ENCODE measurements around the gene RWDD3. TPM values are rescaled to one million over a fixed set of nuclear protein-coding genes. Genes with fewer than 3 reads are reported as not detected.

RWDD3 gene
- total RNA-seq, 4 donors from 2014 or later: 8.7 to 10.1 (median 9.5) TPM

DNA sequence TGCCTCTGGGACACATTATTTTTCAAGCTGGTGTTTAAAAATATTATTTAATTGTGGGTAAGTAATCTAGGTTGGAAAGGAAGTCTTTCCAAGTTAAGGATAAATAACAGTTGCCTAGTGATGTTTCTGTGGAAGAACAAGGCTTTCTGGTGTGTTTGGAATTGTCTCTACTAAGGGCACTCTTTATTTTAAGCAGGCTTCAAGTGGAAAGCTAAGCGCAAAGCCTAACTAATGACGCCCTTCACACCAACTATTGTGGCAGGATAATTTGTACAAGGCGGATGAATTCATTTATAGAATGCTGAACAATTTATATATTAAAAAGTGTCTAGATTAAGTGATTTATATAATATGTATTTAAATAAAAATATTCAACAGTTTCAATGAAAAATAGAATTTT is 25.1 kb upstream of the RWDD3 start:
- ATAC-seq: no peak
- Histone ChIP-seq H3K27me3 (no peaks in the 10 kb centered on the region), H3K4me1 (no peaks in the 10 kb centered on the region), H3K9me3 (no peaks in the 10 kb centered on the region), H3K36me3 (no peaks in the 10 kb centered on the region), H3K4me3 (no peak overlapping the region), H3K27ac (no peak overlapping the region)
- TF ChIP-seq CTCF (IDR thresholded peaks at IDR 0.05) (no peak), POLR2AphosphoS5 (IDR thresholded peaks at IDR 0.05) (no peak), EP300 (IDR thresholded peaks at IDR 0.05) (no peak), POLR2A (IDR thresholded peaks at IDR 0.05) (no peak)
- 62 to 94% methylated on average over 3 of the region's 3 CpGs for WGBS, 2 donors (ENCODE audit: low coverage in 1 of 2)

- ATAC-seq: no peak
- no peak overlapping the region for H3K27ac ChIP-seq
These were observed 24.7 kb upstream of the RWDD3 start for GRCh38 chr1:95209291-95209690.

GRCh38 chr1:95216292-95216990 is 17.6 kb upstream of the RWDD3 start:
- H3K27me3 ChIP-seq: no peaks in the 10 kb centered on the region
- H3K27ac ChIP-seq: no peak overlapping the region
- TF ChIP-seq CTCF (IDR thresholded peaks at IDR 0.05): no peak
- TF ChIP-seq EP300 (IDR thresholded peaks at IDR 0.05): no peak
- no peak for TF ChIP-seq POLR2A (IDR thresholded peaks at IDR 0.05)
- no peak for TF ChIP-seq POLR2AphosphoS5 (IDR thresholded peaks at IDR 0.05)
- WGBS, 2 donors (ENCODE audit: low coverage in 1 of 2): 94% methylated on average over 5 of the region's 14 CpGs; no CpG with 5 or more reads in 1 of the 2 donors
- ATAC-seq: no peak
- no peak overlapping the region for H3K4me3 ChIP-seq
- H3K9me3 ChIP-seq: no peaks in the 10 kb centered on the region
- H3K4me1 ChIP-seq: no peaks in the 10 kb centered on the region
- H3K36me3 ChIP-seq: peaks cover 0 to 4% of the 10 kb centered on the region in 2 donors

More at GRCh38 chr1:95209291-95209690, 24.7 kb upstream of the RWDD3 start:
- H3K36me3 ChIP-seq: no peaks in the 10 kb centered on the region
- no peaks in the 10 kb centered on the region for H3K9me3 ChIP-seq
- no peak for TF ChIP-seq CTCF (IDR thresholded peaks at IDR 0.05)
- TF ChIP-seq EP300 (IDR thresholded peaks at IDR 0.05): no peak
- TF ChIP-seq POLR2A (IDR thresholded peaks at IDR 0.05): no peak
- no peak for TF ChIP-seq POLR2AphosphoS5 (IDR thresholded peaks at IDR 0.05)
- no peak overlapping the region for H3K4me3 ChIP-seq
- H3K27me3 ChIP-seq: no peaks in the 10 kb centered on the region
- H3K4me1 ChIP-seq: no peaks in the 10 kb centered on the region

DNA sequence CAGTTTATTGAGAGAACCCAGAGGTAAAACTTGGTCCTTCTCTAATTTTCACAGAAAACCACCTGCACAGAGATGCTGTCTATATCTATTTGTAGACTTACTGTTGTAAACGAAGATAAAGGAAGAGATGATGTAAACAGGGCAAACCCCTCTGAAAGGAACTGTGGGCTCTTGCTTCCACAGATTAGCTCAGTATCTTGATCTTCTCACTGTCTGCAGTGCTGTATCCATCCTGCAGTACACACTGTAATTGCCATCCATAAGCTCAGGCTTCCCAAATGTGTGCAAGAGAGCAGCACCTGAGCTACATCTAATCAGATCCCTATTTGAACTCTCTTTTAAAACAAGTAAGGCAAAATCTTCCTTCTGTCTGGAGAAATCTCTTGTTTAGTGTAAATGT is 16.6 kb upstream of the RWDD3 start:
- Histone ChIP-seq H3K9me3 (no peaks in the 10 kb centered on the region), H3K27ac (no peak overlapping the region), H3K4me3 (no peak overlapping the region), H3K4me1 (no peaks in the 10 kb centered on the region), H3K27me3 (no peaks in the 10 kb centered on the region), H3K36me3 (peaks cover 0 to 4% of the 10 kb centered on the region in 2 donors)
- no peak for ATAC-seq
- 73 to 82% methylated on average over 1 of the region's 1 CpG for WGBS, 2 donors (ENCODE audit: low coverage in 1 of 2)
- no peak for TF ChIP-seq POLR2AphosphoS5 (IDR thresholded peaks at IDR 0.05)
- no peak for TF ChIP-seq EP300 (IDR thresholded peaks at IDR 0.05)
- no peak for TF ChIP-seq CTCF (IDR thresholded peaks at IDR 0.05)
- TF ChIP-seq POLR2A (IDR thresholded peaks at IDR 0.05): no peak

DNA sequence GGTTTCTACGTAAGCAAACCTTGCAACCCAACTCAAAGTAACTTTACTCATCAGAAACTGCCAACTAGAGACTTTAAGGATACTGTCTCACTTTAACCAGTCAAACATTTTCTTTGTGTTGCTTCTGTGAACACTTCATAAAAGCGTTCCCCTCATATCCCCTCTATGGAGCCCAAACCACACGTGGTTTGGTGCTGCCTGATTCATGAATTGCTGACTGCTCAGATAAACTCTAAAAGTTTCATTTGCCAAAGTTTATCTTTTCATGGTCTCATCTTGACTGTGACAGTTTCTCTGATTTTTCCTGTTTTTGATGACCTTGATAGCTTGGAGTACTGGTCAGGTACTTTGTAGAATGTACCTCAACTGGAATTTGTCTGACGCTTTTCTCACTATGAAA is 14.6 kb upstream of the RWDD3 start:
- Histone ChIP-seq H3K27me3 (no peaks in the 10 kb centered on the region), H3K36me3 (peaks cover 0 to 4% of the 10 kb centered on the region in 2 donors), H3K4me3 (no peak overlapping the region), H3K4me1 (no peaks in the 10 kb centered on the region), H3K27ac (no peak overlapping the region), H3K9me3 (no peaks in the 10 kb centered on the region)
- TF ChIP-seq CTCF (IDR thresholded peaks at IDR 0.05) (no peak), POLR2A (IDR thresholded peaks at IDR 0.05) (no peak), EP300 (IDR thresholded peaks at IDR 0.05) (no peak), POLR2AphosphoS5 (IDR thresholded peaks at IDR 0.05) (no peak)
- ATAC-seq: no peak
- WGBS, 2 donors (ENCODE audit: low coverage in 1 of 2): 97% methylated on average over 4 of the region's 4 CpGs

All from gastroesophageal sphincter (tissue), 4 donors.